Cardiac septum (tissue), 1 donor: ENCODE data around the gene BATF. TPM values are rescaled to one million over a fixed set of nuclear protein-coding genes. Genes with fewer than 3 reads are reported as not detected.

Experiments used
- DNase-seq: peaks from one replicate; pipeline ENCODE4 v3.0.0-alpha.2; 2020; ENCODE audit warnings: low spot score
- intact Hi-C: fragments of 100-400 bp; cut with DNase I; formaldehyde crosslinking; loops from one replicate; pipeline ENCODE4 v1.14.0; 2022
- total RNA-seq: library from RNA; stranded (reverse); fragmentation: NEBNext Ultra II Directional; extraction: Animal tissue kit (Norgen Biotek cat#: 25700); gene quantifications from one replicate; pipeline ENCODE4 v1.2.1, GENCODE V29; 2021
- donor health status: DM: no; HTN: no; CAD: no.

Gene BATF
- total RNA-seq, 1 donor from 2014 or later = 0.65 TPM

- intact Hi-C loops = no loop called here
- DNase-seq = no peak
These were observed 24.6 kb upstream of the BATF start for GRCh38 chr14:75497701-75498100.

GRCh38 chr14:75499084-75499875 is 23.0 kb upstream of the BATF start:
- intact Hi-C loops = no loop called here
- no peak for DNase-seq

GRCh38 chr14:75501080-75501479 is 21.2 kb upstream of the BATF start:
- intact Hi-C loops = no loop called here
- DNase-seq = no peak

- intact Hi-C loops = no loop called here
- no peak for DNase-seq
These were observed 17.9 kb upstream of the BATF start for GRCh38 chr14:75504411-75504810.

- intact Hi-C loops = no loop called here
- DNase-seq = no peak
These were observed 15.3 kb upstream of the BATF start for GRCh38 chr14:75506930-75507329.

GRCh38 chr14:75510547-75510946 is 11.7 kb upstream of the BATF start:
- intact Hi-C loops = no loop called here
- DNase-seq = no peak

- no peak for DNase-seq
- intact Hi-C loops = no loop called here
These were observed 11.1 kb upstream of the BATF start for GRCh38 chr14:75511201-75511600.

GRCh38 chr14:75513911-75514672 is 8.2 kb upstream of the BATF start:
- no peak for DNase-seq
- intact Hi-C loops = no loop called here

- intact Hi-C loops = no loop called here
- DNase-seq = no peak
These were observed 7.3 kb upstream of the BATF start for GRCh38 chr14:75514673-75515628.

- intact Hi-C loops = no loop called here
- no peak for DNase-seq
These were observed 6.7 kb upstream of the BATF start for GRCh38 chr14:75515629-75515996.

GRCh38 chr14:75518625-75519024 is 3.6 kb upstream of the BATF start:
- no peak for DNase-seq
- intact Hi-C loops = no loop called here

GRCh38 chr14:75519394-75519793 is 2.9 kb upstream of the BATF start:
- no peak for DNase-seq
- intact Hi-C loops = no loop called here

- intact Hi-C loops = no loop called here
- DNase-seq = no peak
These were observed 2.2 kb upstream of the BATF start for GRCh38 chr14:75519826-75520728.

- intact Hi-C loops = no loop called here
- DNase-seq = no peak
These were observed 1.4 kb upstream of the BATF start for GRCh38 chr14:75520852-75521251.

- no peak for DNase-seq
These were observed 662 bp upstream of the BATF start for GRCh38 chr14:75521415-75522199.

GRCh38 chr14:75522983-75523318 is 682 bp downstream of the BATF start:
- intact Hi-C loops = no loop called here
- no peak for DNase-seq

More at GRCh38 chr14:75521415-75522199, 662 bp upstream of the BATF start:
- intact Hi-C loops = no loop called here

GRCh38 chr14:75523771-75524171 is 1.5 kb downstream of the BATF start:
- DNase-seq = no peak
- intact Hi-C loops = no loop called here

GRCh38 chr14:75525969-75526368 is 3.7 kb downstream of the BATF start:
- intact Hi-C loops = no loop called here
- DNase-seq = no peak
